ENCODE data around the gene SYTL1. TPM values are rescaled to one million over a fixed set of nuclear protein-coding genes. Genes with fewer than 3 reads are reported as not detected.

Gene SYTL1
- total RNA-seq, 1 experiment from 2014 or later: 0.63 TPM

DNA sequence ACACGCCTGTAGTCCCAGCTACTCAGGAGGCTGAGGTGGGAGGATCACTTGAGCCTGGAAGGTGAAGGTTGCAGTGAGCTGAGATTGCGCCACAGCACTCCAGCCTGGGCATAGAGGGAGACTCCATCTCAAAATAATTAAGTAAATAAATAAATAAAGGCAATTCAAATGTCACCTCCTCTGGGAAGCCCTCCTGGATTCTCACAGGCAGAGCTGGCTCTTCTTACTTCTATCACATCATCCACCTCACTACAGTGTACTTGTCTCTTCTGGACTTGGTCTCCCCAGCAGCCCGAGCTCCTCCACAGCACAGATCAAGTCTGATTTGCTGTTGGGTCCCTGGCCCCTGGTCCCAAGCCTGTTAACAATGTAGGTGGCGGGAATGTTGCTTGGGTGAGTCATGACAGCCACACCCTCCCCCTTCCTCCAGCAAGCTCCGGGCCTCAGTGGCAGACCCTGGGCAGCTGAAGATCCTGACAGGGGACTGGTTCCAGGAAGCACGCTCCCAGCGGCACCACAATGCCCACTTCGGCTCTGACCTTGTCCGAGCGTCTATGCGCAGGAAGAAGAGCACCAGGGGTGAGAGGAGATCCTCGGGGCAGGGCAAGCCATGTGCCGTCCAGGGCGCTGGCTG, 5.3 kb downstream of the SYTL1 start:
- DNase-seq (ENCODE audit: low read depth): no peak

DNA sequence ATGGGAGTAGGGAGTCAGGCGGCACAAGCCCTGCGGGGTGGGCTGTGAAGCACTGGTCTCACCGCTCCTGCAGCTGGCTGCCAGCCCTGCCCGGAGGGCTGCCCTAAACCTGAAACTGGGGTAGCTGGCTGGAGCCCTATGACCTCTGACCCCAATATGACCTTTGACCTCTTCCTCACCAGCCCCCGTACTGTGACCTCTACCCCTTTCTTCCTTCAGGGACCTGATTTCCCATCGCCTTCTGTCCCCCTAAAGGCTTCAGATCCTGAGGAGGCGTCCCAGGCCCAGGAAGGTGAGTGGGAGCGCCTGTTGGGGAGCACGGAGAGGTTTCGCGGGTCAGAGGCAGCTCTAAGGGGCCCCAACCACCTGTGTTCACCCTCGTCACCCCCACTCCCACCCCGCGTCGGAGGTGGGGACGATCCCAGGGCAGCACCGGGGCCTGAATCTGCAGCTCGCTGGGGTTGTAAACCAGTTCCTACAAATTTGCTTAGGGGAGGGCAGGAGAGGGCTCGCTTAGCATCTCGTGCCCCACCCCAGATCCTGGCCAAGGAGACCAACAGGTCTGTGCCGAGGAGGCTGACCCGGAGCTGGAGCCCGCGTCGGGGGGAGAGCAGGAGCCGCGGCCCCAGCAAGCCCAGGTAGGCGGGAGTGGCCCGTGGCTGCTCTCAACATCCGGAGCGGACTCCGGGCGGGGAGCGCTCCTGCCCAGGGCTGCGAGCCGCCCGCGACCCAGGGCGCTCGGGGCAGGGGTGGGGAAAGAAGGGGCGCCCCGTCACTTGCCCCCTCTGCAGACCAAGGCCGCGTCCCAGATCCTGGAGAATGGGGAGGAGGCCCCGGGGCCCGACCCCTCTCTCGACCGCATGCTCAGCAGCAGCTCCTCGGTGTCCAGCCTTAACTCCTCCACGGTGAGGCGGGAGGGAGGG, 7.3 kb downstream of the SYTL1 start:
- no peak for DNase-seq (ENCODE audit: low read depth)

DNA sequence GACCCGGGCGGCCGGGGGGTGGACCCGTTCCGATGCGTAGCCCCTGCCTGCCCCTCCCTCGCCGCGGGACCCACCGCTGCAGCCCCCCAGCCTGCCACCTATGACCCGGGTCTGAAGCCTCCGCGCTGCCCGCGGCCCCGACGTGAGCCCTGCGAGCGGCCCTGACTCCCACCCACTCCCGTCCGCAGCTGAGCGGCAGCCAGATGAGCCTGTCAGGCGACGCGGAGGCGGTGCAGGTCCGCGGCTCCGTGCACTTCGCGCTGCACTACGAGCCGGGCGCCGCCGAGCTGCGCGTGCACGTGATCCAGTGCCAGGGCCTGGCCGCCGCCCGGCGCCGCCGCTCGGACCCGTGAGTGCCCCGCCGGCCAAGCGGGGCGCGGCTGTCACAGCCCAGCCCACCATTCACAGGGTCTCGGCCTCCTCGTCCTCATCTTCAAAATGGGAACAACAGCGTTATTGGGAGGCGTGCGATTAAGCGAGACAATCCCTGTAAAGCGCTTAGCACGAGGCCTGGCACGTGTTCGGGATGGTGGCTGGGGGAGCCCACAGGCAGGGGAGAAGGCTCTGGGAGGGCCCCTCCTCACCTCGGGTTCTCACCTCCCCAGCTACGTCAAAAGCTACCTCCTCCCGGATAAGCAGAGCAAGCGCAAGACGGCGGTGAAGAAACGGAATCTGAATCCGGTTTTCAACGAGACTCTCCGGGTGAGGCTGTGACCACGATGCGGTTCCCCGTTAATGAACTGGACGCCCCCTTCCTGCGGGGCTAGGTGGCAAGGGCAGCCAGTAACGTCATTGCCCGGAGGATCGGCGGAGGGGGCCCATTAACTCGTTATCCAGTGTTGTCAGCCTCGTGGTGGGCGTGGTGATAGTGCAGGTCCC, 8.2 kb downstream of the SYTL1 start:
- DNase-seq (ENCODE audit: low read depth): peak; percentile 42

DNA sequence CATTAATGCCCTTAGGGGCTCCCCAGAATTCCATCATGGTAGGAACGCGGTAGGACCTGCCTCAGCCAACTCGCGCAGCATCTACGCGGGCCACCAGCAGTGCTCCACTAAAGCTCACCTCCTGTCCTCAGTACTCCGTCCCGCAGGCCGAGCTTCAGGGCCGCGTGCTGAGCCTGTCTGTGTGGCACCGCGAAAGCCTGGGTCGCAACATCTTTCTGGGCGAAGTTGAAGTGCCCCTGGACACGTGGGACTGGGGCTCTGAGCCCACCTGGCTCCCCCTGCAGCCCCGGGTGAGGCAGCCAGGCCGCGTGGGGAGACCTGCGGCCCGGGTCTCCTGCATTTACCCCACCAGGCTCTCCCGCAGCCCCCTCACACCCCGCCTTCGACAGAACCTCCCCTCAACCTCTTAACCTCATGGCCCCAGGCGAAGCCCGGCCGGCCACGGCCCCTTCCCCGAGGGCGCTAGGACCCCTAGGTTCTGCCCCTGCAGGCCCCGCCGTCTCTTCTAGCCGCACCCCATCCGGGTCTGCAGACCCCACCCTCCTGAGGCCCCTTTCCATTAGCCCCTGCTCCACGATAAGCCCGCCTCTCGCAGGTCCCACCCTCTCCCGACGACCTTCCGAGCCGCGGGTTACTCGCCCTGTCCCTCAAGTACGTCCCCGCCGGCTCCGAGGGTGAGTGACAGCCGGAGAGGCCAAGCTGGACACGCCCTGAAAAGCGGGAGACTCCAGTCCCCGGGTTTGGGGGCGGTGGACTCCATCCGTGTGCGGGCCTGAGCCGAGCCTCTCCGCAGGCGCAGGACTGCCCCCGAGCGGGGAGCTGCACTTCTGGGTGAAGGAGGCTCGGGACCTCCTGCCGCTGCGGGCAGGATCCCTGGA, 9.1 kb downstream of the SYTL1 start:
- no peak for DNase-seq (ENCODE audit: low read depth)

DNA sequence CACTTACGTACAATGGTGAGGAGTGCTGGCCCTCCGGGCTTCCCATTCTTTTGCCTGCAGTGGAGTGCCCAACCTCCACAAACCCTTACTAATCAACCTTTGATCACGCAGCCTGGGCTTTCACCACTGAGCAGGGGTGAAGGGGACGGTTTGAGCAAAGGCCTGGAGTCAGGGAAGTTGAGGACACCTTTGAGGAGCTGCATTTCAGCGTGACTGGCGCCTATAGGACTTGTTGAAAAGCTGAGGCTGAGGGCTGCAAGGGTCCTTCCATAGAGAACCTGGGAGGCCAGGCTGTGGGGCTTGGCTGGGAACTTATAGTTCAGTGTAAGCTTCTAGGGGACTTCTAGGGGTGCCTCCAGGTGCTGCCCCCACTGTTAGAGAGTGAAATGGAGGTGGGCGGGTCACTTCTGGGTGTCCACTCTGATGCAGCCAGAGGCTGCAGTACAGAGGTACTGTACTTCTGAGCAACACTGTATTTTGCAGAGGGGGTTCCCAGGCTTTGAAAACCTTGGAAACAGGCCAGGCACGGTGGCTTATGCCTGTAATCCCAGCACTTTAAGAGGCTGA, 9.8 kb downstream of the SYTL1 start:
- DNase-seq (ENCODE audit: low read depth): no peak

DNA sequence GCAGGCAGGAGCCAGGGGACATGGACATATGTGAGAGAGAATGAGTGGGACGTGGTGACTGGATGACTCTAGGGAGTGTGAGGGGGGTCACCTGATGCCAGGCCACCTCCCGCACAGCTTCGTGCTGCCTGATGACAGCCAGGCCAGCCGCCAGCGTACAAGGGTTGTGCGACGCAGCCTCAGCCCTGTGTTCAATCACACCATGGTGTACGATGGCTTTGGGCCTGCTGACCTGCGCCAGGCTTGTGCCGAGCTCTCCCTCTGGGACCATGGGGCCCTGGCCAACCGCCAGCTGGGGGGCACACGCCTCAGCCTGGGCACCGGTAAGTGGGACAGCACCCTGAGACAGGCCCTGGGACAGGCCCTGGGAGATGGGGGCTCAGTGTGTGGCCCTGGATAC, 11.3 kb downstream of the SYTL1 start:
- no peak for DNase-seq (ENCODE audit: low read depth)

DNA sequence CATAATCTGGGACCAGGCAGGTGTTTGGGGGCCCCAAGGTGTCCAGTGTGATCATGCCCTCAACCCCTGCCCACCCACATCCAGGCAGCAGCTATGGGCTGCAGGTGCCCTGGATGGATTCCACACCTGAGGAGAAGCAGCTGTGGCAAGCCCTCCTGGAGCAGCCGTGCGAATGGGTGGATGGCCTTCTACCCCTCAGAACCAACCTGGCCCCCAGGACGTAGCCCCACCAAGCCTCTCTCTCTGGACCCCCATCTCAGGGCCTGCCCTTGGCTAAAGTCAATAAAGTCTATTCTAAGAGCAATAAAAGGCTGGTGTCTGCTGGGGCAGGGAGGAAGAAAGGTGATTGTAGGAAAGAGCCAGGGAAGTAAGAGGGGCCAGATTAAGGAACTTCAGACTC, 11.8 kb downstream of the SYTL1 start:
- DNase-seq (ENCODE audit: low read depth): no peak

DNA sequence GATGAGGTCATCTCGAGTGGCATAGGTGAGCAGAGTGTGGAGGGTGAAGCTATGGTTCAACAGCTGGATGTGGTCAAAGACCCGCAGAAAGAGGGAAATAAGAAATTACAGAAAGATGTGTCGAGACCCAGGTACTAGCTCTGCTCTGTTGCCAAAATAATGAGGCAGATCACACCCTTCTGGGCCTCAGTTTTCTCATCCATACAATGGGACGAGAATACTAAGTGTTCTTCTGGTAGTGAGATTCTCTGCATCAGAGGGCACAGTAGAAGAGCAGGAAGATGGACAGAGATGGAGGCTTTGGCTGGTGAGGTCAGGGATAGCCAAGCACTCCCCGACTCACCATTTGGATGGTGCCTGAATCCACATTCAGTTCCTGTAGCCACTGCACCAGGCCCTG, 13.9 kb downstream of the SYTL1 start:
- DNase-seq (ENCODE audit: low read depth): no peak

DNA sequence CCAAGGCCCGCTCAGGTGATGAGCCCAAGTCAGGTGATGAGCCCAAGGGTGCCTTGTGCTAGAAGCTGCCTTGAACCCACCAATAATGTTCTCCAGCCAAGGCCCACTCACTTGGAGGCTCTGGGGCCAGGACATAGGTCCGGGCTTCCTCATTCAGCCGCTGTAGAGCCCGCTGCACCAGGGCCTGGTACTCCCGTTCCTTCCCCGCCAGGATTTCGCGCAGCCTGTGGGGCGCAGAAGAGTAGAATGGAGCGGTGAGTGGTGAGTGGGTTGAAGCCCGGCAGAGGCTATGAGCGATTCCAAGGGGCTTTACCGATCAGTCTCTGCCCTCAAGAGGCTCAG, 14.4 kb downstream of the SYTL1 start:
- no peak for DNase-seq (ENCODE audit: low read depth)

DNA sequence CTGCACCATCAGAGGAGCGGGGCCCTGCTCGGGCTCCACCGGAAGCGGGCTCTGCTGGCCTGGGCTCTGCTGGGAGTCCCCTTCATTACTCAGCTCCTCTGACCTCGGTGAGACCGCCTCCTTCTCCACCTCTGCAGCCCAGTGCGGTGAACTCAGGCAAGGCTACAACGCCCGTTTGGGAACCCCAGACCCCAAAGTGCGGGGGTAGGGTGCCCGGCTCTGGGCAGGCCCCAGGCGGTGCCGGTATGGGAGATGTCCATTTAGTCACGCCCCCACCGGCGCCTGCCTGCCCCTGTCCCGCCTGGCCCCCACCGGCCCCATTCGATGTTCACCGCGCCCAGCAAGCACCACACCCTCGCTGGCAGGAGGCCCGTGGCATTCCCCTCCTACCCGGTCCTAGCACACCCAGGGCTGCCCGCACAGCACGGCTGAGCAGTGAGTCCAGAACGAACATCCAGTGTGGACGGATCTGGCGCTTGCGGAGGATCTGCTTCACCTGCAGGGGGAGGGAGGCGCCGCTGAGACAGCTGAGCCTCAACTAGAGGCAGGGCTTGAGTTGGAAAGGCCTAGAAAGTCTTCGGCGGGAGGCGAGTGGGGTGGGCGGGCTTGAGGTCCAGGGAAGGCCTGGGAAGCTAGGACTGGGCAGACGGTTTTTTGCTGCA, 14.9 kb downstream of the SYTL1 start:
- no peak for DNase-seq (ENCODE audit: low read depth)

DNA sequence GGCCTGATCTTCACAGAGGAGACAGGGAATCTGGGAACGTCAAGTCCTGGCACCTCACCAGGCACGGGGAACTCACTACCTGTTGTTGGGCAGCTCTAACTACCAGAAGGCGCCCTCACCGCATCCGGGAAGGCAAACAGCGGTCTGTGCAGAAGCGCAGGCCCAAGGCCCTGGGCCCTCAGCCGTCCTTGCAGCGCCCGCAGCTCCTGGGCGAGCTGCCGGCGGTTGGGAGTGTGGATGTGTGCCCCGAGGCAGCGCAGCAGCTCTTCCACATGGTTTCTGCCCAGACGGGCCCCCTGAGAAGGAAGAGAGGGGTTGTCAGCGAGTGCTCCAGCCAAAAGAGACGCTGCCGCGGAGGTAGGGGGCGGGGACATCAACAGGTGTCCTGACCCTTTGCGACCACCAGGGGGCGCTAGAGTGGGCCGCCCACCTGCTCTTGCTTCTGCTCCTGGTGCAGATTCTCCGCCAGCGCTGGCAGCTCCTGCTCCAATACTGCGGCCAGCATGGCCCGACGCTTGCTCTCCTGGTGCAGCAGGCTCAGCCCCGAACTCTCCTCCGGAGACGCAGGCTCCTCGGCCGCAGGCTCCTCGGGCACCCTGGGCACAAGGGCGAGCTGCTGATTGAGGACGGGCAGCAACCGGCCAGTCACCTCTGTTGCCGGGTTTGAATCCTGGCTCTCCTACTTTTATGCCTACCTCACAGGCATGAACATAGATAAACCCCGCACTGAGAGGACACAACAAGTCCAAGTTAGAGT, 15.6 kb downstream of the SYTL1 start:
- DNase-seq (ENCODE audit: low read depth): no peak

DNA sequence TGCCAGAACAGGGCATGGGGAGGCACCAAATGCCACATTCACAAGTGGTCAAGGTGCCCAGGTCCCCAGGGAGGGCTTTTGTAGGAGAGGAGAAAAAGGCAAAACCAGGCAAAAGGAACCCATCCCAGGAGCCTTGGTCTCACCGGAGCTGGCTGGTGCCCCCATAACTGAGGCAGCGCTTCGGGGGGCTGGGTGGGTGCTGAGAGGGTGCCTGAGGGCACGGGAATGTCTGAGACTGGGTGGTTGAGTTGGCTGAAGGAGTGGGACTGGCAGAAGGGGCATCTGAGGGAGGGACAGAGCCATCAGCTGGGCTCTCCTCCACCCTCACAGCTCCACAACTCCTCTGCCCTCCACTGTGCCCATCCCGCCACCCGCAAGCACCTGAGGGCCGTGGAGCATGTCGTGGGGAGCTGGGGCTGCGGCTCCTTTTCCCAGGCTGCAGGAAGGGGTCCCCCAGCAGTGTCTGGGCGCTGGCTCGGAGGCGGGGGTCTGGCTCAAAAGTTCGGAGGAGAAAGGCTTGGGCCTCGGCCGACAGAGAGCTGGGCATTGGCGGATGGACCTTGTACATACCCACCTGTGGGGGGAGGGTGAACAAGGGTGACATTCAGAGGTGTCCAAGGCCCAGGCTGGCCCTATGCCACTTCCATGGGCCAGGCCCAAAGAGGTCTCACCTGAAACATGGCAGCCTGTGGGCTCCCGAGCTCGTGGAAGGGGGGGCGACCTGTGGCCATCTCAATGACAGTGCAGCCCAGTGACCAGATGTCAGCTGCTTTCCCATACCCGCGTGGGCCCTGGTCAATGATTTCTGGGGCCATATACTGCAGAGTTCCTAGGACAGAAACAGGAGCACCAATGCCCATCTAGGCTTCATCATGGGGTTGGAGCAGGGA, 16.5 kb downstream of the SYTL1 start:
- no peak for DNase-seq (ENCODE audit: low read depth)

DNA sequence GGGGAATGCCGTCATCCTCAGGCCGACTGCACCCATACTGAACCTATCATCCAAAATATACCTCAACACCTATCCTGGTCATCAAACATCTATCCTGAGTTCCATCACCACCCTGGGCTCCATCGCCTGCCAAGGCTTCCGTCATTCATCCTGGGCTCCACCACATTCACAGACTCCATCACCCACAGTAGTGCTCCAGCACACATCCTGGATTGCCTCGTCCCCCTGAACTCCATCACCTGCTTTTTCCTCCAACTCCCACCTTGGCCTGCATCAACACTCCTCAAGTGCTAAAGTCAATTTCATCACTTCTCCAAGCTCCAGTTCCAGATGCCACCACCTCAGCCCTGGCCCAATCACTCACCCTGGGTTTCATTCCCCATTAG, 17.1 kb downstream of the SYTL1 start:
- no peak for DNase-seq (ENCODE audit: low read depth)

DNA sequence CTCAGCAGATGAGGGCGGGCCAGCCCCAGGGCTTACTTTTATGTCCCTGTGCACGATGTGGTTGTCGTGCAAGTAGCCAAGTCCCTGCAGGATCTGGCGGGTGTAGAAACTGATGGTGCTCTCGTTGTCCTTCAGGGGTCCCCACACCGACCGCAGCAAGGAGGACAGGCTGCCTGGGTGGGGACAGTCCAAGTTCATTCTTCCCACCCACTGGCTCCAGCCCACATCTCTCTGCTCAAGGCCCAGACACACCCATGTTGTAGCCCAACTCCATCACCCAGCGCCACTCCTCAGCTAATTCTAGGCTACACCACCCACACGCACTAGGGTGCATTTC, 18.0 kb downstream of the SYTL1 start:
- DNase-seq (ENCODE audit: low read depth): no peak

DNA sequence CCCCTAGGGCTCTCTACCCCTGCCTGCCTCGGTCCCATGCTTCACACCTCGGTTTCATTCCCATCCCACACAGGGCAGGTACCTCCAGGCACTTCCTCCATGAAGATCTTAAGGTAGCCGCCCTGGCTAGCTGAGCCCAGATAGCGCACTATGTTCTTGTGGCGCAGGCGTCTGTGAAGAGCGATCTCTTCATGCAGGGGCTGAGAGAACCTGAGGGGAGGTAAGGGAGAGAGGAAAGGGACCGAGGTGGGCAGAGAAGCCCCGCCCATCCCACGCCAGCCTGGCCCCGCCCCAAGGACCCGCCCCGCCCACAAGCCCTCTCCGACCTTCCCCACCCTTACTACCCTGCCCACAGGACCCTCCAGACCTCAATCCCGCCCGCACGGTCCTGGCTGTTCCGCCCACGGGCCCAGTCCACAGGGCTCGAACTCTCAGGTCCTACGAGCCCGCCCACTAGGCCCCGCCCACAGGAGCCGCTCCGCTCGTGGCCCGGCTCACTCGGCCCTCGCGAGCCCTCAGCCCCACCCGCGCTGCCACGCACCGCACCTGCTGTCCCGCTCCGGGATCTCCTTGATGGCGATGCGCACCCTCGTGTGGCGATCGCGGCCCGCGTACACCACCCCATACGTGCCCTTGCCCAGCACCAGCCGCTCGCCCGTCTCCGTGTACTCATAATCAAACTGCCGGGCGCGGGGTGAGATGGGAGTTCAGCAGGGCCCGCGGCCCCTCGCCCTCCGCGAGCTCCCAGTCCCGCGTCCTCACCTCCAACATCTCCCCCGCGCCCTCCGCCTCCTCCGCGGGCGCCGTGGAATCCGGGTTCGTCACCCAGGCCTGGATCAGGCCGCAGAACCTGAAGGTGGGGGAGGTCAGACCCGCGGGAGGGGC, 18.6 kb downstream of the SYTL1 start:
- no peak for DNase-seq (ENCODE audit: low read depth)

DNA sequence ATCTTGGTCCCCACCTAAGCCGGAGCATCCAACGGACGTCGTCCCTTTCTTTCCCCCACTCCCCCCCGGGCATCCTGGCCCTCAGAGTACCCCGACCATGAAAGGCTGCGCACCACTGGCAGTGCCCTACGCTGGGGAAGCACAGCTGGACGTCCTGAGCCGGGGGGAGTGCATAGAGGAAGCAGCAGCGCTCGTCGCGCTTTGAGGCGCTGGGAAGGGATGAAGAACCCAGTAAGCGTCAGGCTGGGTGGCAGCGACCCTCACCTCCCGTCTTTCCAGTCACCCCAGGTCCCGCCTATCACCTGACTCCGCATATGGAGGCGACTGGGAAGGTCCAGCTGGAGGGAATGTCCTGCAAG, 19.2 kb downstream of the SYTL1 start:
- DNase-seq (ENCODE audit: low read depth): no peak

DNA sequence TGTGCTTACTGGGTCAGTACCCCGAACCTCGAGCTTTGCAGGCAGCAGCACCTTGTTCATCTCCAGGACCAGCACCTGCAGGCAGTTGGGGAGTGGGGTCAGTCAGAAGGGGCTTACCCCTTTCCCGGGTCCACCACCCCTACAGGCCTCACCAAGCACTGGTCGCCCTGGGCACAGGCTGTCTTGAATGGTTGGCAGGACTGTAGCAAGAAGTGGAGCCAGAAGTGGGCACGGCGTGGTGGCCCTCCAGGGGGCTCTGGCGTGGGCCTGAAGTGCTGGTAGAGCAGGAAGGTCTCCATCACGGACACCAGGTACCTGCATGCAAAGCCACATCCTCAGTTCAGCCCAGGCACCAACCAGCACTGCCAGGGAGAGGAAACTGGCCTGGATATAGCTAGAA, 19.7 kb downstream of the SYTL1 start:
- no peak for DNase-seq (ENCODE audit: low read depth)

All from LHCN-M2 (cell line).